ENCODE data around the gene ZNF268. TPM values are rescaled to one million over a fixed set of nuclear protein-coding genes. Genes with fewer than 3 reads are reported as not detected.

ZNF268 gene
- total and polyA plus RNA-seq, 2 of the 8 experiments (the other 6 are each of a cell fraction or from before 2014, with no cell fraction given), result 6.3 to 22.3 TPM

DNA sequence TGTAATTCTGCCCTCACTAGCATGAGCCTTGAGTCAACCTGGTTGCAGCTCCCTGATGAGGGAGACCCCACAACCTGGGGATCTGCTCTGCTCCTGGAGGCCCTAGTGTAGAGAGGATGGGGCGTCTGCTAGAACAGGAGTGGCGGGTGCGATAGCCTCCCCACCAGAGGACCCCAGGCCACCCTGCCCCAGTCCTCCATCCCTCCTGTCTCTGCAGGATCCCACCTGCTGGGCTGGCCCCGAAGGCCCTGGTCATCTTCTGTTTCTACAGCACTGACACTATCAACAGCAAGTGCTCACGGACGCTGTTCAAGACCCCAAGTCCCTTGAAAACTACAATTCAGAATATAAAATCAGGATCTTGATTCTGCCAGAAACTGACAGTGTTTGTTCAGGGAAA, 39.2 kb downstream of the ZNF268 start:
- Histone ChIP-seq H3K9me3 (ENCODE audit: insufficient read depth in 2 of 2, low read depth in 1 of 2, low read length in 1 of 2) (peaks cover 80 to 85% of the 10 kb centered on the region in 2 experiments), H3K4me2 (ENCODE audit: insufficient read depth in 1 of 2, low read depth in 2 of 2, low read length in 2 of 2) (no peak overlapping the region), H3K56ac (replicated peaks; ENCODE audit: insufficient read length, low read depth, low read length) (no peak overlapping the region), H4K20me1 (replicated peaks in 1 of 2; ENCODE audit: control insufficient read depth in 1 of 2, insufficient read depth in 2 of 2, low read length in 2 of 2) (no peaks in the 10 kb centered on the region), H2BK12ac (ENCODE audit: low read depth, low read length) (no peak overlapping the region), H2BK15ac (ENCODE audit: low read length) (no peak overlapping the region), H3K14ac (ENCODE audit: insufficient read length) (no peak overlapping the region), H2AK5ac (ENCODE audit: low read depth, low read length) (no peak overlapping the region), H4K5ac (ENCODE audit: insufficient read length, low read depth, low read length) (no peak overlapping the region), H3K23ac (ENCODE audit: insufficient read length) (no peak overlapping the region), H3K36me3 (ENCODE audit: control insufficient read depth in 2 of 4, insufficient read depth in 4 of 4, low read length in 3 of 4) (no peaks in the 10 kb centered on the region), H3K79me1 (ENCODE audit: low read depth, low read length) (no peaks in the 10 kb centered on the region), H2BK5ac (ENCODE audit: low read depth, low read length) (no peak overlapping the region), H4K8ac (ENCODE audit: extremely low read depth, insufficient read depth, low read length) (no peak overlapping the region), H3K4me1 (replicated peaks in 1 of 4; ENCODE audit: control insufficient read depth in 3 of 4, insufficient read depth in 4 of 4, low read length in 3 of 4) (no peaks in the 10 kb centered on the region), H3K27ac (ENCODE audit: low read depth, low read length) (no peak overlapping the region), H4K91ac (replicated peaks; ENCODE audit: insufficient read length, low read length) (no peak overlapping the region), H3K27me3 (replicated peaks in 1 of 4; ENCODE audit: control insufficient read depth in 3 of 4, extremely low read depth in 1 of 4, insufficient read depth in 3 of 4, low read length in 3 of 4) (no peaks in the 10 kb centered on the region), H3K4me3 (ENCODE audit: extremely low read depth in 1 of 4, insufficient read depth in 2 of 4, low read depth in 3 of 4, low read length in 4 of 4) (no peak overlapping the region), H3K4ac (replicated peaks; ENCODE audit: insufficient read length, low read depth, low read length) (no peak overlapping the region), H3K79me2 (ENCODE audit: control insufficient read depth in 1 of 2, insufficient read depth in 2 of 2, low read length in 2 of 2) (no peaks in the 10 kb centered on the region), H3K9ac (replicated peaks in 1 of 4; ENCODE audit: extremely low read depth in 1 of 4, low read depth in 3 of 4, low read length in 3 of 4) (no peak overlapping the region), H2AFZ (ENCODE audit: low read length) (no peak overlapping the region), H3K23me2 (ENCODE audit: low read depth, low read length) (no peaks in the 10 kb centered on the region), H3K18ac (ENCODE audit: extremely low read depth, low read length) (no peak overlapping the region), H2BK20ac (ENCODE audit: low read length) (no peak overlapping the region), H2BK120ac (replicated peaks; ENCODE audit: low read depth, low read length) (no peak overlapping the region)
- no peak for FAIRE-seq
- TF ChIP-seq GABPA (IDR thresholded peaks at IDR 0.05; ENCODE audit: borderline replicate concordance, insufficient read depth, low read length) (no peak), SP2 (IDR thresholded peaks at IDR 0.05; ENCODE audit: low read length) (no peak), KDM4A (IDR thresholded peaks at IDR 0.05; ENCODE audit: low read depth, low read length, severe bottlenecking) (no peak), TEAD4 (IDR thresholded peaks at IDR 0.05; ENCODE audit: low read depth, low read length) (no peak), CHD2 (IDR thresholded peaks at IDR 0.05; ENCODE audit: low read length) (no peak), CHD1 (IDR thresholded peaks at IDR 0.05; ENCODE audit: low read depth, low read length) (no peak)
- POLR2A ChIA-PET (ENCODE audit: partially characterized antibody), result interaction anchor here (0.8 kb wide), 1 partner anchor 17 kb away, joined by 4 read pairs; no protein-coding TSS in a partner anchor
- CTCF ChIA-PET (ENCODE audit: partially characterized antibody), result no interaction called here
- 89% methylated on average over 6 of the region's 6 CpGs; no CpG with 5 or more reads in 1 of the 2 experiments for WGBS, 2 experiments (ENCODE audit: extremely low coverage in 1 of 2, insufficient coverage in 1 of 2, insufficient read length in 1 of 2, insufficient replicate concordance in 2 of 2, low coverage in 1 of 2, low lambda C conversion rate in 2 of 2, missing lambda C conversion rate in 1 of 2)
- no peak for DNase-seq (ENCODE audit: low read depth in 1 of 2, low spot score in 2 of 2)

Data from H1 (cell line).